ENCODE results near the gene UBE2E2.

UBE2E2 gene

DNA sequence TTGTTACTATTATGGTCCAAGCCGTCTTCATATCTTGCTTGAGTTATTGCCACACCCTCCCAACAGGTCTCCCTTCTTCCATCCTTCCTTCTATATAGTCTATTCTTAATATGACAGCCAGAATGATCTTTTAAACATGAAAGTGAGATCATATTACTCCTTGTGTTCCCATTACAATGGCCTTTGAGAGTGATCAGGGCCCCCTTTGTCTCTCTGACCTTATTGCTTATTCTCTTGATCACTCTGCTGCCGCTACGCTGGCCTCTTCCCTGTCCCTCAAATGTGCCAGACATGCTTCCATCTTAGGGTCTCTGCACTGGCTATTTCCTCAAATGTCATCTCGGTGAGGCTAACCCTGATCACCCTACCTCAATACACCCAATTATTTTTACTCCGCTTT, 38.1 kb downstream of the UBE2E2 start:
- no peak for DNase-seq

DNA sequence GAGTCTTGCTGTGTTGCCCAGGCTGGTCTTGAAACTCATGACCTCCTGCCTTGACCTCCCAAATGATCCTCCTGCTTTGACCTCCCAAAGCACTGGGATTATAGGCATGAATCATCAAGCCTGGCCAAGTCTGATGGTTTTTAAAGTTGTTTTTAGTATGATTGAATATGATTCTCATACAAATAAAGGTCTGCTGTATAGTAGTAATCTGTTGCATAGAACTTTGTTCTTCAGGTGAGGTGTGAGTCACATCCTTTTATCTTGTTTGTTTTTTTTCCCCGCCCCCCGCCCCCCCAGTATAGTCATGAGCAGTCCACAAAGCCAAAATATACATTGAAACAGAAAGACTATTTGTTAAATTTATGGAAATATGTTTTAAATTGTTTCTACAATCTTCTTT, 39.0 kb downstream of the UBE2E2 start:
- DNase-seq, result no peak

DNA sequence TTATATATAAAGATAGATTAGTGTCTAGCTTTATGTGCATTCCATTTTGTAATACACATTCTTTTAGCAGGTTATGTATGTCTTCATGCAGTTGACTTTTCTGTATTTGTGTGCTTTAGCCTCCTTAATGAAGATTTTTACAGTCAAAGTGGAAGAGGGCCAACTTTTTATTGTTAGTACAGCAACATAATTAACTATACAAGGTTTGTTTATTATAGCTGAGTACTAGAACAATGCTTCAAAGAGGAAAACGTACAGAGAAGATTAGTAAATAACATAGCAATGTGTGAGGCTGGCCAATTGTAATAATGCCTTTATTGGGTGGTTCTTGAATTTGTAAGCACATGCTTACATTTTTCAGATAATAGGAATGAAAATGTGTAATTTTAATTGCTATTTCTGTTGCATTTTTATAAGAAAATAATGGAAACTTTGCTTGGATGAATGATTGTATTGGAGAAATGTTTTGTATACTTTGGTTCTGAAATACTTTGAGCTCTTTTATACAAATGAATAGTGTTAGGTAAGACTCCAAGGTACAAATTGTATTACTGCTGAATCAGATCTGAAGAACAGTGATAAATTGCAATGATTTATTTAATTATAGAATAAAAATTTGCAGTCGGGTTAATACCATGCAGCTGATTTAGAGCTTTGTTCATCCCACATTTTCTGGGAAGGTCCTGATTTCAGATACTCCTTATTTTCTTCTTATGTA, 41.4 kb downstream of the UBE2E2 start:
- DNase-seq, result no peak

DNA sequence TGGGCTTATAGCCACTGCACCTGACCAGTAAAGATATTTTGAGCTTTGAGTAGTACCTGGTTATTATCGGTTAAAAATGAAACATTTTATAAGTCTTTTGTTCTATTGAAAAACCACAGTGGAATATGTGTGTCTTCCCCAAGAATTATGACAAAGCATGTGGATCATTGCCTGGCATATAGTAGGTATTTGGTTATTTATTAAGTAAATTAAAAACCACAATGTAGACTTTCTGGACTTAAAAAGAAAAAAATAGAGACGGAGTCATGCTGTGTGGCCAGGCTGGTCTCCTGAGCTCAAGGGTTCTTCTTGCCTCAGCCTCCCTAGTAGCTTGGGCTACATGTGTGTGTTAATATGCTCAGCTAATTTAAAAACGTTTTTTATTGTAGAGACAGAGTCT, 43.5 kb downstream of the UBE2E2 start:
- no peak for DNase-seq

DNA sequence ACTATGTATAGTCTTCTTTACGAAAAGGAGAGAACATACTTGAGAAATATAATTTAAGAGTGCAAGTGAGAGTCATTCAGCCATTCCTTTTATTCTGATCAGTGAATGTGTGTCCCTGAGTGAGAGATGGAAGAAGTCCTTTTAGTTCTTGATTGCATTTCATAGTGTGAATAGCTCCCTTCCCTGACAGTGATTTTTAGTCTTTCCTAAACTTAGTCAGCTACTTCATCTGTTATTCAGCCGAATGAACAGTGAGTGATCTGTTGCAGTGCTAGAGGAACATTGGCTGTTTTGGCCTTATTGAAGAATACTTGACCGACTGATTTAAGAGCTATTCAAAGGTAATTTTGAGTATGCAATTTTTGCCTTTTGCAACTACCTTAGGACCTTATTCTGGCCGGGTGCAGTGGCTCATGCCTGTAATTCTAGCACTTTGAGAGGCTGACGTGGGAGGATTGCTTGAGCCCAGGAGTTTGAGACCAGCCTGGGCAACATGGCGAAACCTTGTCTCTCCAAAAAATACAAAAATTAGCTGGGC, 45.5 kb downstream of the UBE2E2 start:
- no peak for DNase-seq

DNA sequence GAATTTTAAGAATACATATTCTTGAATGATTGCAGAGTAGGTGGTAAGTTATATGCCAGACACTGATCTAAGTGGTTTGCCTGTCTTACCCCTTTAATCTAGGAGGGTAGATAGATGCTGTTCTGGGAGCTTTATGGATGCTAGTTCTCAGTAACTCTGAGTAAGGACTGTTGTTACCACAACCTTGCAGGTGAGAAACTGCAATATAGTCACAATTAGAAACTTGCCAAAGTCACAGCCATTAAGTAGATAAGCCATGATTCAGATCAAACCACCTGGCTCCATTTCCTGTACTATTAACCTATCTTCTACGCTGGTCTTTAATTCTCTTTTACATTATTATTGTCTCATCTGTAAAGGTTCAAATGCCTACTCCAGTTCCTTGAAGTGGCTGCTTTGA, 46.8 kb downstream of the UBE2E2 start:
- no peak for DNase-seq

DNA sequence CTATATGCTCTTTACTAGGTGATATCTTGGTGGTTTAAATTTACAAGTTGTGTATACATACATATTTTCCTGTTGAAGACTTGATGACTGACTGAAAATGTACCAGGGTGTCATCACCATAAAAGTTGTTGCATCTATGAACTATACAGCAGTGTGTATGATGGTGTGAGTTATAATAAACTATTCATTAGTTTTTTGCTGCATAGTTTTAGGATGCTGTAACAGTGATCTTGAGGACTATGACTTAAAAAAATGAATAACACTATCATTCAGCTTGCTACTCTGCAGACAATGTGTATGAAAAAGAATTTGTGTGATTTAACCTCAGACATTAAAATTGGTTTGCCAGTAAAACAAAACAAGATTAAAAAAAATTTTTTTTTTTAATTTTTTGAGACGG, 49.0 kb downstream of the UBE2E2 start:
- DNase-seq, result no peak

DNA sequence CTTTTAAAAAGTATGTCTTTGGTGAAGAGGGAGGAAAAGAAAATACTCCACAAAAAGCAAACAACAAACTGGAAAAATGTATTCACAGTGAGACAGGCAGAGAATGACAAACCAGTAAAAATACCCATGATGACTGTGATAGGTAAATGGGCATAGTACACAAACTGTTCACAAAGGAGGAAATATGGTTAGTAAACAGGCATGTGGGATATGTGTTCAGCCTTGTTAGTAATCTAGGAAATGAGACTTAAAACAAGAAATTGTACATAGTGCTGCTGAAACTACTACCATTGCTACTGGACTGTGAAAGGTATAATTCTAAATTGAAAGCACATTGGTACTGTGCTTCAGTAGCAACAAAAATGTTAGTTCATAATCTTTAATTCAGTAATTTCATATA, 50.1 kb downstream of the UBE2E2 start:
- no peak for DNase-seq

DNA sequence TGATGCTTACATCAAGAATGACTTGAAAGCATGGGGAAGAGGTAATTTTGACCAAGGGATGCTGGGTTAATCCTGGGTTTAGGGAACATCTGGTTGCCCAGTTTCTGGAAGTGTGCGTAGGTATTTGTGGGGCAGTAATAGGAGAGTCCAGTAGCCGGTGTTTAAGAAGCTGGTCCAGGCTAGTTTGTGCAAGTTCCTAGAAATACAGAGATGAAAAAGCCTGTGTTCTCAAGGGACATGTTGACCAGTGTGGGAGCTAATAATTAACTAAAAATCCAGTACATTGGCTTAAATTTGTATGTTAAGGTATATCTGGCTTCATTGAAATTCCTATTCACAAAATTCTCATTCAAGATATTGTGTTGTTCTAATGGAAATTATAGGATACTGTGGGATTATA, 51.2 kb downstream of the UBE2E2 start:
- DNase-seq, result no peak

DNA sequence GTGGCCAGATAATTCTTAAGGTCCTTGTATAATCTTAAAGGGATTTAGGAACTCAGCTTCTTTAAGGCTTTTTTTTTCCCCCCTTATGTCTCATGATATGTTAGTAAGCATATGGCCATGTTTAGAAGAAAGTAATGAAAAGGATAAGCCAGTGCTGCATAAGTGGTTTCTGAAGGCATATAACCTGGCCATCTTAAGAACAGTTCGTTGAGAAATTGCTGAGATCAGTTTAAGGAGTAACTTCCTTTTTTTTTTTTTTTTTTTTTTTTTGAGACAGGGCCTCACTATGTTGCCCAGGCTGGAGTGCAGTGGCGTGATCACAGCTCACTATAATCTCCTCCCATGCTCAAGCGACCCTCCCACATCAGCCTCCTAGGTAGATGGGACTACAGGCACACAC, 51.7 kb downstream of the UBE2E2 start:
- DNase-seq, result no peak

DNA sequence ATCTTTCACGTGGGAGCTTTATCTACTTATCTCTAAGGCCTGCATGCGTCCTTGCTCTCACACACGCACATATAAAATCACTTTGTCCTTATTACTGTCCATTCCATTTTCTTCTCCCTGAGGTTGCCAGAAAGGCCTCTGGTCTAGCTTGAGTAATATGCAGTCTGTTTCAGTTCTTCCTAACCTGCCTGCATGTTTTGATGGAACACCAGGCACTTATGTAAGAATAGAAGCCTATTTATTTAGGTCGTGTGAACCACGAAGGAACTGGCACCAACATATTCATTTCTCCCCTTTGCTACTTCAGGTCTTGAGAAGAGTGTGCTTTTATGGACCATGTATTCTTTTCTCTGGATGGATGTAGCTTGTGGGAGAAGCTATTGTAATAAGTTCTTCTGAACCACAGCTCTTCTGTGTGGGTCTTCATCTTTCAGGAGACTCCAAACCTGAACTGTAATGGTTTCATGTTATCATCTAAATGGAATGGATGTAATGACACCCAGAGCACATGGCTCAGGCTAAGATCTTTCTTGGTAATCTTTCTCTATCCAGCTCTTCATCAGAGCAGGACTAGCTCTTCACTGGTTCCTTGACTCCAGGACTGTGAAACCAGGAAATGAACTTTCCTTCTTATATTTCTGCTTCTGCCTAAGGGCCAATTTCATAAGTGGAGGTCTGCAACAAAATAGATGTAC, 53.8 kb downstream of the UBE2E2 start:
- no peak for DNase-seq

DNA sequence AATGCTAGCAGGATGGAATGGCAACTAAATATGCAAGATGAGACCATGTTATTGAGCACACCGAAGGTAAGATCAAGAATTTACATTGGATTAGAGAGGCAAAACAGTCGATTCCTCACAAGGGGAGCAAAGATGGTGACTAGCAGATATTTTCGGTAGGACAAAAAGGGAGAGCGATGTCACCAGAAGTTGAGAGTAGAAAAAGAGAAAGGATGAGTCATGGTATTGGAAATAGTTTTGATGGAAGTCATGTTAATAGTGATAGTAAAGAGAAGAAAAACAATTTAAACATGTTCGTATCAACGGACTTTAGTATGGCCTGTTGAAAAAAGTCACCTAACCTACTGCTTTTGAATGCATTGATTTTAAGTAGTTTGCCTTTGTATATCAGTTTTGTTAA, 55.0 kb downstream of the UBE2E2 start:
- DNase-seq, result no peak

DNA sequence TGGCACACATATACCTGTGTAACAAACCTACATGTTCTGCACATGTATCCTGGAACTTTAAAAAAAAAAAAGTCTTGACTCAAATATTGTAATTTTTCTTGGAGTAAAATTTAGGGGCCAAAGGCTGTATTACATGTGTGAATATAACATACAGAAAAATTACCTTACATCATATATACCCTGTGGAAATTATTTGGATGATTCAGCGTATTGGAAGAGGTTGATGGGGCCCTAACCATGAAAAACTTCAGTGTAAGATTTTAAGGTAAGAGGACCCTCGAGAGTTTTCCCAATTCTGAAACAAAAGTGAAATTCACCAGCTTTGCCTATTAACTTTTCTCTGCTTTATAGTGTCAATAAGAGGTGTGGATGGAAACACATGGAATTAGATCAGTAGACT, 56.4 kb downstream of the UBE2E2 start:
- DNase-seq, result no peak

DNA sequence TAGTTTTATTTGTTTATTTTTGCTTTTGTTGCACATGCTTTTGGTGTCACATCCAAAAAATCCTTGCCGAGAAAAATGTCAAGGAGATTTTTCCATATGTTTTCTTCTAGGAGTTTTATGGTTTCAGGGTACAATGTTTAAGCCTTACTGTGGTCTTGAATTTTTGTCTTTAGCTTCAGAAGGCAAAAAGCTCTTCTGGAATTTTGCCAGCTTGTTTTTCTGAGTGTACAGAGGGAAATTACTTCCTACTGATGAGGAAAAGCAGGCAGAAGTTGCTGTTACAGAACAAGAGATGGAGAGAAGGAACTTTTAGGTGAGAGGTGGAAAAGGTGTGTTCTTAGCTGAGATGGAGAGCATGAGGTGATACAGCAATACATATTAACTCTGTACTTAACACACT, 59.6 kb downstream of the UBE2E2 start:
- DNase-seq, result no peak

DNA sequence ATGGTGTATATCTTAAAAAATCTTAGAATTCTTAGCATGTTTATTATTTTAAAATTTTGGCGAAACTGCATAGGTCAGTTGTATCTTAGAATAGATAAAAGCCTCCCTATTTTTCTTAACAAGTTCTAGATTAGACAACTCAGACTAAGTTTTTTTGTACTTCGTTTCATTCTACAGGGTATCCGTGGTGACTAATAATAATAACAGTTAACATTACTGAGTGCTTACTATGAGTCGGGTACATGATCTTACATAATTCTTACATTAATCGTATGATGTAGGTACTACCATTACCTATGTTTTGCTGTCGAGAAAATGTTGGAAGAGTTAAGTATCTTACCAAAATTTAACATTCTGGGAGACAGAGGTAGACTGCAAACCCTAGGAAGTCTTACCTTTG, 60.7 kb downstream of the UBE2E2 start:
- DNase-seq, result no peak

DNA sequence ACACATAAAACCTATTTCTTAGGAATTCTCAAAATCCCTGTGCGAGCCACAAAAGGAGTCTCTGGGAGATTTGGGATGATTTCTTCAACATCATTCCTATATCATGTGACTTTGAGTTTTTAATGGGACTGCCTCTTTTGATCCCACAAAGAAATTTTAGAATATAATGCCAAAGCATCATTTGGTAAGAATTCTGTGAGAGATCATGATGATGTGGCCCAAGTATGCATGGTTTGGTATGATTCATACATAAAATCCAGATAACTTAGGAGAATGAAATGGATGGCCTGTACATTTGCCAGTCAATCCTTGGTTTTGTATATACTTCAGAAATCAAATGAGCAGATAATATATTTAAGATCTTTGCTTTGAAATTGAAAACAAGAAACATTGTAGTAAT, 61.3 kb downstream of the UBE2E2 start:
- DNase-seq, result no peak

DNA sequence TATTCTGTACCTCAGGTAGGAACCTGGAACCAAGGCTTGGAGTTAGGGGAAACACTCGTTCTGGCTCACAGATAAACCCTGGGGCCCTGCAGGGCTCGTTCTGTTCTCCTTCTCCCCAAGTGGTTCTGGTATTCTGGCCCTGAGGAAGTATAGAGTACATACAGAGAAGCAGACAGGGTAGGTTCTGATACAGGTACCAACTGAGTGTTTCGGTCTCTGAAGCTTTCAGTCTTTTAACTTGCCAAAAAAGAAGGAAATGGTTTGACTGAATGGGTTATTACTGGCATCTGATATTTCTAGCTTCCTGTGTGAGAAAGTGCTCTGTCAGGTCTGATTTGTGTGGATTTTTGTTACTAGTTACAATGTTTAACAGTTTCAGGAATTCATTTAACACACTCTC, 67.3 kb downstream of the UBE2E2 start:
- no peak for DNase-seq

DNA sequence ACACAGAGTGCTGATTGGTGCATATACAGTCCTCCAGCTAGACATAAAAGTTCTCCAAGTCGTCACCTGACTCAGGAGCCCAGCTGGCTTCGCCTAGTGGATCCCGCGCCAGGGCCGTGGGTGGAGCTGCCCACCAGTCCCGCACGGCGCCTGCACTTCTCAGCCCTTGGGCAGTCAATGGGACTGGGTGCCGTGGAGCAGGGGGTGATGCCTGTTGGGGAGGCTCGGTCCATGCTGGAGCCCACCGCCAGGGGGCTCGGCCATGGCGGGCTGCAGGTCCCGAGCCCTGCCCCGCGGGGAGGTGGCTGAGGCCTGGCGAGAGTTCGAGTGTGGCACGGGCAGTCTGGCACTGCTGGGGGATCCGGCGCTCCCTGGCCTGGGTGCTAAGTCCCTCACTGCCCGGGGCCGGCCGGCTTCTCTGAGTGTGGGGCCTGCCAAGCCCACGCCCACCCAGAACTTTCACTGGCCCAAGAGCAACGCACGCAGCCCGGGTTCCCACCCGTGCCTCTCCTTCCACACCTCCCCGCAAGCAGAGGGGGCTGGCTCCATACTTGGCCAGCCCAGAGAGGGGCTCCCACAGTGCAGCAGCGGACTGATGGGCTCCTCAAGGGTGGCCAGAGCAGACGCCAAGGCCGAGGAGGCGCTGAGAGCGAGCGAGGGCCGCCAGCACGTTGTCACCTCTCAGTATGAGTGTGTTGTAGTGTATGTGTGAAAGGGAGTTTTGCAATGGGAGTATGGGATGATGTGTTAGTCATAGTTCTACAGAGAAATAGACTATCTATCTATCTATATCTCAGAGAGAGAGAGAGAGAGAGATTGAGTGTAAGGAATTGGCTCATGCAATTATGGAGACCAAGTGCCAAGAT, 69.0 kb downstream of the UBE2E2 start:
- DNase-seq, result no peak

DNA sequence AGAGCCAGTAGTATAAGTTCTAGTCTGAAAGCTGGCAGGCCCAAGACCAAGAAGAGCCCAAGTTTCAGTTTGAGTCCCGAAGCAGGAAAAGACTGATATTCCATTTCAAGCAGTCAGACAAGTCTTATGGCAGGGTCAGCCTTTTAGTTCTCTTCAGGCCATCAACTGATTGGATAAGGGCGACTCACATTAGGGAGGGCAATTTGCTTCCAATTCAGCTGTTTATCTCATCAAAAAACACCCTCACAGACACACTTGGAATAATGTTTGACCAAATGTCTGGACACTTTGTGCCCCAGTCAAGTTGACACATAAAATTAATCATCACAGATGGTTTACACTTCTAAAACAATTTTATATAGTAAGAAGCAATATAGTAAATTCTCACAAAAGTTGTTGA, 69.7 kb downstream of the UBE2E2 start:
- DNase-seq, result no peak

DNA sequence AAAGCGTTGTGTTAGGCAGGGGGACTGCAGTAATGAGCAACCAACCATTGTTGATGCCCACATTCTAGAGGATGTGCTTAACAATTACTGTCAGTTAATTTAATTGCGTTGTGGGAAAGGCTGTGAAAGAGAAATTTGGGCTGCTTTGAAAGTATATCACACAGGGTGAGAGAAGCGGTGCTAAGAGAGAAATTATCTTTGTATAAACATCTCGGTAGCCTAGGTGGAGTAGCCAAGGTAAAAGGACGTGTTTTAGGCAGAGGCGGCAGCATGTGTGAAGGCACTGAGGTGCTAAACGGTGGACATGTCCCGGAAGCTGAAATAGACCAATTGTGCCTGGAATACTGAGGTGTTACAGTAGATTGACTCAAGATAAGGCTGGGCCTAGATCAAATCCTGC, 71.9 kb downstream of the UBE2E2 start:
- no peak for DNase-seq

DNA sequence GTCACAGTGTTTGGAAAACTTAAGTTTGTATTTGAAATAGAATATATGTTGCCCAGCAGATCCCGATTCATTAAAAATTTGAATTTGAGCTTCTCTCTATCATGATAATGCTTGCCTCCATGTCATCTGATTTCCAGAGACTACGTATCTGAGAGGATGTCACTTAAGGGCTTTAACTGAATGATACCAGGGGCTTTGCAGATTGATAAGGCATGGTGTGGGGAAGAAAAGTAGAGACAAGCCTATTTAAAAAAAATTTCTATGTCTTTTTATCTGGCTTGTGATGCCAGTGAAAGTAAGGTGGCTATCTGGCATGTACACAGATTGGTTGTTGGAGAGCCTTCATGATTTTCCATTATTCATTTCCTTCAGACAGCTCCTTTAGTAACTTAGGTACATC, 72.7 kb downstream of the UBE2E2 start:
- no peak for DNase-seq

DNA sequence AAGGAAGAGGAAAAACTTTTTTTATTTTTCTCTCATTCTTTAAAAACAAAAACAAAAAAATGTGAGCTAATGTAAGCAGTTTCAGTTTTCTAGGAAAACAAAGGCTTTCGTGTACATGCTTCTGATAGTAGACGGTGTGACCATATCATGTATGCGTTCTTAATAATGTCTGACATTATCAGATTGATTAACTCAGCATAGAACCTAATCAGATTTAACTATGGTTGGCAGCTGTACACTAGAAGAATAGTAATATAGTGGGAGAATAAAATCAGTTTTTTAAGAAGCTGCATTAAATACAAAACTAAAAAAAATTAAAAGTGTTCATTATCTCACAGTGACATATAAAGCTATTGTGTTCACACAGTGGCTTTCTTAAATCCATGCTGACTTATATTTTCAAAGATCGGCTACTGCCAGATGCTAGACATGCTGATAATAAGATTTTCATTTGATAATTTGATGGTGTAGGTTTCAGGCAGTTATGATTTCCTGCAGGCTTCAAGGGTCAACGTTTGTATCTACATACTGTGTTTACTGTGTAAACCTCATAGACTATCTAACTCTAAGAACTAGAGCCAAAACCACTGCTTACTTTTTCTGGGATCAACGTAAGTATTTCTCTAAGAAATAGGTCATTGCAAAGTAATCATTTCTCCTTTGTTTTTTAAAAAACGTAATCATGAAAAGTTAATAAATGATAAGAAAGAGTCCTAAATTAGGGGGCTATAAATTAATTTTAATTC, 74.0 kb downstream of the UBE2E2 start:
- DNase-seq, result no peak

DNA sequence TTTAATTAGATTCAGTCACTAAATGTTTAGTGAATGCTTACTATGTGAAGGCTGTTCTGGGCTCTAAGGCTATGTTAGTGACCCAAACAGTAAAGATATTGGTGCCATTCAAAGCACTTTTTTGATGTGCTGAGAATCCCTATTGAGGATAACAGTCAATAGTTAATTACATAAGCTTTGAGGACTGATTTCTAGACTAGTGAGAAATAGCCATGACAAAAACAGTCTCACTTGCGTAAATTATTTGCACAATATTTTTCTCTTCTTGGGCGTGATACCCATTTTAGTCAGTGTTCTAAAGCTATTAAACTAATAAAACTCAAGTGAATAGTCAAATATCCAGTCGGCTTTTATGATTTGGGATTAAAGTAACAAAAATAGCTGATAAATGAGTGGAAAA, 74.6 kb downstream of the UBE2E2 start:
- DNase-seq, result no peak
